ENCODE data around the gene SLC38A2.

The SLC38A2 gene

DNA sequence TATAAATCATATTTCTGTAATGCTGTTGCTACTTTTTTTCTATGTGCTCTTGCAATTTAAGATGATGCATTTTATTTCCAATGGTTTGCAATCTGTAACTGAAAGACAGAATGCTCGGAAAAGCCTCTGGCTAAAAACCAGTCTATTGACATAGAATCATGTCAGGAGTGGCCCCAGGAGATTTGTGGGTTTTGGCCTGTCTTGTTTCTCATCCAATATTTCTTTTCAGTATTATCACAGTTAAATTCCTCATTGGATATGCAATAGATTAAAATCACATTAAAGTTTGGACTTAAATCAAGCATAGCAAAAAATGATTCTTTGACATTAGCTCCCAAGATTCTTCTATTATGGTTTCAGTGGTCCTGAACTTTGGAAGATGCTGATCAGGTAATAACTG lies 19.1 kb upstream of the SLC38A2 start:
- no peak for DNase-seq (ENCODE audit: low read depth)

DNA sequence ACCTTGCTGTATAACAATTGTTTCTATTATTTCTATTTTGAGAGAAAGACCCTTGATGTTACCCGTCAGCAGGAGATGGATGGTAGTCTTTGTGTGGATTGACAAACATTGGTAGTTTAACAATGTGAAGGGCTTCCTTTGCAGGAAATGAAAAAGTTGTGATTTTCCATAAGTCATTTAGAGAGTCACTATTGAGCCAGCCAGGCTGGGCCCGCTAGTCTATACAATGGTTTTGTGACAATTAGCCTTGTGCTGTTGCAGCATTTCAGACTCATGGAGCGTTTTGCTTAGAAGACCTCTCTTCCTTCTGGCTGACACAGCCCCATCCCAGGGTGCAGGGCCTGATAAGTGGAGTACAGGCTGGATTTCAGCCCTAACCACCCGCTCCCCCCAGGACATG lies 18.3 kb upstream of the SLC38A2 start:
- no peak for DNase-seq (ENCODE audit: low read depth)

- no peak for DNase-seq (ENCODE audit: low read depth)
These were observed 17.7 kb upstream of the SLC38A2 start for GRCh38 chr12:46390304-46390703.

GRCh38 chr12:46389031-46389616 lies 16.6 kb upstream of the SLC38A2 start:
- DNase-seq (ENCODE audit: low read depth), result no peak

- DNase-seq (ENCODE audit: low read depth), result no peak
These were observed 16.0 kb upstream of the SLC38A2 start for GRCh38 chr12:46388427-46389021.

GRCh38 chr12:46387670-46388069 lies 15.1 kb upstream of the SLC38A2 start:
- no peak for DNase-seq (ENCODE audit: low read depth)

GRCh38 chr12:46386877-46387629 lies 14.5 kb upstream of the SLC38A2 start:
- no peak for DNase-seq (ENCODE audit: low read depth)

- no peak for DNase-seq (ENCODE audit: low read depth)
These were observed 13.8 kb upstream of the SLC38A2 start for GRCh38 chr12:46386360-46386867.

DNA sequence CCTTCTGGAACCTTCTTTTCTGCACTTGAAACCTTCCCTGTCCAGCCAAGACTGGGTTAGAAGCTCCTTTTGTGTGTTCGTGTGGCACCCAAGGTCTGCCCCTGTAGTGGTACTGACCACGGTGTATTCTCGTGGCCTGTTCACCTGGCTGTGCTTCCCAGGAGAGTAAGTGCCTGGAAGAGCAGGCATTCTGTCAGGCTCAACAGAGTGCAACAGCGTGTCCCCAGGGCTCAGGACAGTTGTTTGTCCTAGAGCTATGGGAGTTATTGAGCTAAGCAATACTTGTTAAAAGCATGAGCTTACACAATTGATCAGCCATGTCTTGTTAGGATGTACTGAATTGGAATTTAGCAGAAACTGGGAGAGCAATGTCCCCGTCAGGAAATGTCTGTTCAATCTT lies 12.9 kb upstream of the SLC38A2 start:
- DNase-seq (ENCODE audit: low read depth), result no peak

DNA sequence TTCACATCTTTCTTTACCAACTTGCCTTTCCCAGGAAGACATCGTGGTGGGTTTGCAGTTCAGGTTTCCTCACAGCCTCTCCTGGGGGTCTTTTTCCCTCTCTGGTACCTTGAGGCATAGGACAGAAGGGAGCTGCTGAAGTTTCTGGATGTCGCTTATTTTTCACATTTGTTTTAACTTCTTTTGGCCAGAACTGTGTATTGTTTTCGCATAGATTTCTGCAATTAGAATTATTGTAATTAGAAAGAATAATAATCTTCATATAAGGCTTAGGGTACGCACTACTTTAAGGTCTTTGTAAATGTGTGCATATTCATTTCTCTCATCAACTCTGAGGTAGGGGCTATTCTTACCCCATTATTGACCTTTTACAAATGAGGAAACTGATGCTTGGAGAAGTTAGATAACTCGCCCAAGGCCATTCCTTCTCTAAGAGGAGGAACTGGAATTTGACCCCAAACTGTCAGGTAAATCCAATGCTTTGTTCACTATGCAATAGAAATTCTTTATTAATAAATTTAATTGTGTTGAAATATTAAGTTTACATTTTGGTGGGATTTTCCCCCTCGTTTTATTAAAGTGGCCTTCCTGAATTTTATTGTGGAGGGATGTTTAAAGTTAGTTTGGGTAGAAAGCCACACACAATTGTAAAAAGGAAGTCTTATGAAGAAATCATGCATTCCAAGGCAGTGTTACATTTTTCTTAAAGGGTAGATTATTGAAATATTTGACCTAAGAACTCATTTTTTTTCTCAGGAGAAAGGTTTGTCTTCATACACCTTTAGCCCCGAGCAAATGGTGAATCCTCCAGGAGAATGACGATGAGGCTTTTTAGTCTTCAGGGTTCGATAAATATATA lies 12.1 kb upstream of the SLC38A2 start:
- no peak for DNase-seq (ENCODE audit: low read depth)

- peak; percentile 41 for DNase-seq (ENCODE audit: low read depth)
These were observed 11.3 kb upstream of the SLC38A2 start for GRCh38 chr12:46383654-46384450.

DNA sequence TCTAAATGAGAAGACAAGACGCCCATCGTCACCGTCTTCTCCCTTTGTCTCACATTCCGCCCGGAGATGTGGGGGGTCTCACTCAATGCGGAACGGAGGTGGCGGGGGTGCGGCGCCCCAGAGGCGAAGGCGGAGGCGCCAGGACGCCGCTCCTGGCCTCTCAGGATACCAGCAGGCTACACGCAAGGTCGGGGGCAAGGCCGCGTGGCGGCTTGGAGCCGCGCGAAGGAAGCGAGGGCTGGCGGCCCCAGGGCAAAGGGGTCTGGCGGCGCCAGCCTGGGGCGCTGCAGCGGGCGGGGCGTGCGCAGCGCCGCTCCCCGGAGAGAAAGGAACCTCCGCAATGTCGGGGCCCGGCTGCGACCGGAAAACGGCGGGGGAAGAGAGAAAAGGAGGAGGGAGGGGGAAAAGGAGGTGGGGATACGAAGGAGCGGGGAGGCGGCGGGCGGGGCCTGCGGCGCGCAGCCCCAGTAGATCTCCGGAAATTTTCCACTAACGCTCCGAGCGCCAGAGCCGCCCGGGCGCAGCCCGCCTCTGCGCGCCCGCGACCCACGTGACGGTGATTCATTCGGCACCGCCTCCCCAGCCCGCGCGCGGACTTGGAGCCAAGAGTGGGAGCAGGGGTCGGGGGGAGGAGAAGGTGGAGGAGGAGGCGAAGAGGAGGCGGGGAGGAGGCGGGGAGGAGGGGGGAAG lies 10.5 kb upstream of the SLC38A2 start:
- peak; percentile 86 for DNase-seq (ENCODE audit: low read depth)

GRCh38 chr12:46382408-46382963 lies 9.9 kb upstream of the SLC38A2 start:
- DNase-seq (ENCODE audit: low read depth), result no peak

DNA sequence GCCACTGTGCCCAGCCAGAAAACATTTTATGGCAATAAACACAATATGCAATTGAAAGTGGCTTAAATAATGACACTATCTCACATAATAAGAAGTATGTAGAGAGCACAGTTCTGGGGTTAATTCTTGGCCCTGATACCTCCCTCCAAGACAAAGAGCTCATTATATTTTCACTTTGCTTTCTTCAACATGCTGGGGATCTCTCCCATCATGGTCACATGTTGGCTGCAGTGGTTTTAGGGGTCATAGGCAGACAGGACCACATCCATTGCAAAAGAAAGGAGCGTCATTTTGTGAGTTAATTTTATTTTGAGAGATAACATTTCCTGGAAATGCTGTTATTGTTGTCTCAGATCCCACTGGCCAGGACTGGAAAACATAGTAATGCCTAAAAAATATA lies 8.3 kb upstream of the SLC38A2 start:
- no peak for DNase-seq (ENCODE audit: low read depth)

- DNase-seq (ENCODE audit: low read depth), result no peak
These were observed 7.6 kb upstream of the SLC38A2 start for GRCh38 chr12:46380022-46380796.

GRCh38 chr12:46379352-46379751 lies 6.8 kb upstream of the SLC38A2 start:
- DNase-seq (ENCODE audit: low read depth), result no peak

- no peak for DNase-seq (ENCODE audit: low read depth)
These were observed 6.0 kb upstream of the SLC38A2 start for GRCh38 chr12:46378530-46378929.

- no peak for DNase-seq (ENCODE audit: low read depth)
These were observed 5.1 kb upstream of the SLC38A2 start for GRCh38 chr12:46377678-46378077.

GRCh38 chr12:46376579-46376978 lies 4.0 kb upstream of the SLC38A2 start:
- no peak for DNase-seq (ENCODE audit: low read depth)

GRCh38 chr12:46374711-46375110 lies 2.1 kb upstream of the SLC38A2 start:
- DNase-seq (ENCODE audit: low read depth), result no peak

All from activated gamma-delta T cell treated with anti-CD3 and anti-CD28 coated beads, Interleukin-2, amount 50 U/mL, for 16 hours (primary cell).